Myocyte (in vitro differentiated cells): ENCODE results near the gene SYNE4. TPM values are rescaled to one million over a fixed set of nuclear protein-coding genes. Genes with fewer than 3 reads are reported as not detected.
"Not testable (repeated sequence)": the region's sequence is repeated elsewhere in the genome, so short reads cannot be mapped to it uniquely, and the experiment has no call there.

Experiments used
- DNase-seq: peaks from one replicate; pipeline ENCODE4 v3.0.0-alpha.2; 2012; ENCODE audit warnings: low read depth
- polyA plus RNA-seq: library from polyadenylated mRNA; unstranded; fragments of >200 nt; gene quantifications from one replicate; pipeline ENCODE4 v1.2.1, GENCODE V29; 2012; ENCODE audit warnings: missing spikeins
- total RNA-seq: library from RNA; depleted of rRNA; stranded (reverse); fragments of >200 nt; gene quantifications from 2 replicates; pipeline ENCODE4 v1.2.3, GENCODE V29; 2014

The SYNE4 gene, protein sequence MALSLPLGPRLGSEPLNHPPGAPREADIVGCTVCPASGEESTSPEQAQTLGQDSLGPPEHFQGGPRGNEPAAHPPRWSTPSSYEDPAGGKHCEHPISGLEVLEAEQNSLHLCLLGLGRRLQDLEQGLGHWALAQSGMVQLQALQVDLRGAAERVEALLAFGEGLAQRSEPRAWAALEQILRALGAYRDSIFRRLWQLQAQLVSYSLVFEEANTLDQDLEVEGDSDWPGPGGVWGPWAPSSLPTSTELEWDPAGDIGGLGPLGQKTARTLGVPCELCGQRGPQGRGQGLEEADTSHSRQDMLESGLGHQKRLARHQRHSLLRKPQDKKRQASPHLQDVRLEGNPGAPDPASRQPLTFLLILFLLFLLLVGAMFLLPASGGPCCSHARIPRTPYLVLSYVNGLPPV
- total RNA-seq, result not detected in 2 replicates
- 0.39 TPM for polyA plus RNA-seq

GRCh38 chr19:36008336-36008978, at the start of gene SYNE4:
Gene SYNE4, minus strand, starts transcription at chr19:36008813. Its CDS starts 132 bp downstream, at chr19:36008681.
- DNase-seq, result no peak

DNA sequence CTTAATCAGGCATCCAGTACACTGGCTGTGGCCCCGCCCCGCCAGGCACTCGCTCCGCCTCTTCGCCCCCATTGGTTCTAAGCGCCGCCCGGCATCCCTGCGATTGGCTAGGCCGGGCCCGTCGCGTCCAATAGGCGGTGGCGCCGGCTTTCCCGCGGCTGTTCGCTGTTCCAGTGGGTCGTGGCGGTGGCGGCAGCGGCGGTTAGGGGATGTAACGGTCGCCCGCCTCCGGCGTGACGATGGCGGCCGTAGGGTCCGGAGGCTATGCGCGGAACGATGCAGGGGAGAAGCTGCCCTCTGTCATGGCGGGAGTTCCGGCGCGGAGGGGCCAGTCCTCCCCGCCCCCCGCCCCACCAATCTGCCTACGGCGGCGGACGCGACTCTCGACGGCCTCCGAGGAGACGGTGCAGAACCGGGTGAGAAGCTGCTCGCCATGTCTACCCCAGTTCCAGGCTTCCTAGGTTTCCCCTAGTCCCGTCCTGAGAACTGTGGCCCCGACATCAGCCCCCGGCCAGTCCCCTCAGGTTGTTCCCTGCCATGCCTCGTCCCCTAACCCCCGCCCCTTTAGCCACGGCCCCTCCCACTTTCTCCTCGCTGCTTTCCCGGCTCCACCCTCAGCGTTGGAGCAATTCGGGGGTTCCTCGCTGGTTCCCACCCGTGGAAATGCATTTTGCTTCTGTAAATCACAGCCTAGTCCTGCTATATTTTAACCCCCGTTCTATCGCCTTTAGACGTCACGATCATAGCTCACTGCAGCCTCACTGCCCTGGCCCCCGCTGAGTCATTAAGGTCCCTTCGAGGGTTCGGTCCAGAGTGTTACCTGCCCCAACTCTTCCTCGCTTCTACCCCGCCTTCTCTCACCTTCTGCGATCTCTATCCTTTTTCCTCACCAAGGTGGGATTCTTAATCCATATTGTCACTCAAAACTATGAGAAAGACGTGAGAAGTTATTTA, 46.4 kb upstream of the SYNE4 start, which contains the start of gene WDR62:
WDR62 (plus strand) TSS at position 165 of the 954 bp plus-strand sequence; CDS start at position 240, 75 bp downstream.
- peak; percentile 93 for DNase-seq

DNA sequence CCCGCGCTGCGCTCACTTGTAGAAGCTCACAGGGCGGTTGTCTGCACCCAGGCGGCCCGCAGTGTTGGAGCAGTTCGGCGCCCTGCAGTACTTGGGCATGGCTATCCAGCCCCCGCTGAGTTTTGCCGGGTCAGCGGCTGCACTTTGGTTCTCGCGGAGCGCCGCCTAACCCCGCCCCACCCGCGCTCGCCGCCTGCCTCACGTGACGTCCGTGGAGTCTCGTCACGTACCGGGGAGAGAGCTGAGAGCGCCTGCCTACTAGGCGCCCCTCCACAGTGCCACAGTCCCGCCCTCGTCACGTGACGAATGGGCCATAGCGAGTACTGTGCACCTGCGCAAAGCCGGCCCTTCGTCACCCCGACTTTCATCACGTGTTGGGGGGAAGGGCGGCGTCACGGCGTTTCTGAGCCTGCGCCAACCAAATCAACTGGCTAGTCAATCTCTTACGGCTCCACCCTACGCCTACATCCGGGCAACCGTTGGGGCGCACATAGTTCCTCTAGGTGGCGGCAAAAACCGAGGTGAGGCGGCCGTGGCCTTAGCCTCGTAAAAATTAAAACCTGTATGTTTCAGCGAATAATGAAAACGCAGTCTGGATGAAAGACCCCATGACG, 45.6 kb upstream of the SYNE4 start, which contains the start of gene THAP8:
THAP8 (minus strand) TSS at position 167 of the 614 bp plus-strand sequence; CDS start at position 99, 68 bp downstream.
- DNase-seq, result peak; percentile 100

DNA sequence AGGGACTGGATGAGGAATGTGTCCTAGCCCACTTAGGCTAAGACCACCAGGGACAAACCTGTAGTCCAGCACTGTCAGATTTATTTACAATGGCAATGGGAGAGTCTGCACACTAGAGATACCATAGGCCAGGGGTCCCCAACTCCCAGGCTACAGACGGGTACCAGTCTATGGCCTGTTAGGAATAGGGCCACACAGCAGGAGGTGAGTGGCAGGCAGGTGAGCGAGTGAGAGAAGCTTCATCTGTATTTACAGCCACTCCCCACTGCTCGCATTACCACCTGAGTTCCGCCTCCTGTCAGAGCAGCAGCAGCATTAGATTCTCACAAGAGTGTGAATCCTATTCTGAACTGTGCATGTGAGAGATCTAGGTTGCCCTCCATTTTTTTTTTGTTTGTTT, 43.0 kb upstream of the SYNE4 start:
- no peak for DNase-seq

DNA sequence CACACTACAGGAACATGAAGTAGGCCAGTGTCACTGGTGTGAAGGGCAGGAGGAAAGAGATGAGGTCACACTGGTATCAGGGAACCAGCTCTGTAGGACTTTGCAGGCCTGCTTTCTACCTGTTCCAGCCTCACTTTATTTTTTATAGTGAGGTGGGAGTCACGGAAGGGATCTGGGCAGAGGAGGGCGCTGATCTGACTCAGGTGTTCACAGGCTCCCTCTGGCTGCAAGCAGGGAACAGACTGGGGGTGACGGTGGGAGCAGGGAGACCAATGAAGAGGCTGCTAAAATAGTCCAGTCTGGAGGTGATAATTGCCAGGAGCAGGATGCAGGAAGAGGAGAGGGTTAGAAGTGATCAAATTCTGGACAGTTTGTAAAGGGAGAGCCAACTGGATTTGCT, 42.6 kb upstream of the SYNE4 start:
- DNase-seq, result no peak

GRCh38 chr19:36049080-36049698, 40.6 kb upstream of the SYNE4 start:
- no peak for DNase-seq

- no peak for DNase-seq
Observed at GRCh38 chr19:36047835-36048234, 39.2 kb upstream of the SYNE4 start.

- DNase-seq, result no peak
Observed at GRCh38 chr19:36046443-36047050, 37.9 kb upstream of the SYNE4 start.

- no peak for DNase-seq
Observed at GRCh38 chr19:36043952-36044351, 35.3 kb upstream of the SYNE4 start.

- DNase-seq, result peak; percentile 22
Observed at GRCh38 chr19:36041831-36042230, 33.2 kb upstream of the SYNE4 start.

GRCh38 chr19:36041092-36041491, 32.5 kb upstream of the SYNE4 start:
- not testable (repeated sequence) for DNase-seq

- no peak for DNase-seq
Observed at GRCh38 chr19:36040495-36040894, 31.9 kb upstream of the SYNE4 start.

DNA sequence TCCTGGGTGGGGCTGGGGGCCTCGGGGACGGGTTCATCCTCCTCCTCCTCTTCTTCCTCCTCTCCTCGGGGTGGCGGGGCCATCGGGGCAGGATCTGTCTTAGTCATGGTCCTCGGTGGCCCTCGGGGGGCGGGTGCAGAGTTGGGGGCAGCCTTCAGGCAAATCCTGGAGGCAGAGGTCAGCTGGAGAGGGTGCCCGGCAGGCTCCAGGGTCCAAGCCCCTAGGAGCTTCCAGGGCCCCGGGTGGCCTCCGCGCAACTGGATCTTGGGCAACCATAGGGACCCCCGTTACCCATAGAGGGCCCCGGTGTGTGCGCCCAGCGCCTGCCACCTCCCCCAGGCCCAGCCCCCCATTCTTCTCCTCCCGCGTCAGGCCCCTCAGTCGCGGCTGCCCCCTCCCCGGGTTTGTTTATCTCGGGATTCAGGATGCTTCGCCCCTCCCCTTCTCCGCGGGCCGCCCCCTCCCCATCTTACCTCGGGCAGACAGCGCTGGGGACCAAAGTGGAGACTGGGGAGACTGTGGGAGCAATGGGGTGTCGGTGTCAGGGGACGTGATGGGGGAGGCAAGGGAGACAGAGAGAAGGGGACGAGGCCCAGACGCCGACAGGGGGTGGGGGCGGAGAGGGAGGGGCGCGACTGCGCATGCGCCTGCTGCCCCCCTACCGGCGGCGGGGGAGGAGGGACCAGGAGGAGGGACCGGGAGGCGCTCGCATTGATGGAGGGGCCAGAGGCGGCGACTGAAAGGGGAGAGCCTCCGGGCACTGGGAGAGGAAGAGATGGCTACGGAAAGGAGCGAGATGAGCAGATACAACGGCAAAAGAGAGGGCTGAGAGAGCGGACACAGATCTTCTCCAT, 23.9 kb upstream of the SYNE4 start, which contains the start of gene CLIP3:
CLIP3 (minus strand) TSS at position 623 of the 854 bp plus-strand sequence; CDS start at position 107, 516 bp downstream.
- DNase-seq, result peak; percentile 70

- DNase-seq, result no peak
Observed at GRCh38 chr19:36031308-36031707, 22.7 kb upstream of the SYNE4 start.

DNA sequence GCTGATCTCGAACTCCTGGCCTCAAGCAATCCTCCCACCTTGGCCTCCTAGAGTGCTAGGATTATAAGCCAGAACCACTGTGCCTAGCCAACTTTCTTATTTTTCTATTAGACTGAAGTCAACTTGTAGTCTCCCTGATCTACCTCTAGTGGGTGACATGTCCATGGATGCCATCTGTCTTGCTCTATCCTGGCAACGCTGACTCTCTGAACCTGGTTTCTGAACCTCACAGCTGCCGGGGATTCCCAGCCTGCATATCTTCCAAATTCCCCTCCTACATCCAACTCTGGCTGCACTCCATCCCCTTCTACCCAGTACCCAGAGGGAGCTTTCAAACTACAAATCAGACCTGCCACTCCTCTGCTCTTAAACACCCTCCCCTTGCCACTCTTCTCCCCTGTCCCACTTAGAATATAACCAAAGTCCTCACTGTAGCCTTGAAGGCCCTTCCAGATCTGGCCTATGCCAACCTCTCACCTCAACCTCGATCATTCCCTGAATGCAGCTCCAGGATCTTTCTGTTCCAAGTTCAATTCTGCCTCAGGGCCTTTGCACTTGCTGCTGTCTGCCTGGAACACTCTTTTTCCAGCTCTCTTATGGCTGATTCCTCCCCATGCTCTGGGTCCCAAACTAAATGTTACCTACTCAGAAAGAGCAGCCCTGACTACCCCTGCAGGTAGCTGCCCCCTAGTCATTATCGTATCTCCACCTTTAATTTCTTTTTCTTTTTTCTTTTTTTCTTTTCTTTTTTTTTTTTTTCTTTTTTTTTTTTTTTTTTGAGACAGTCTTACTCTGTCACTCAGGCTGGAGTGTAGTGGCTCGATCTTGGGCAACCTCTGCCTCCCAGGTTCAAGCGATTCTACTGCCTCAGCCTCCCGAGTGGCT, 21.9 kb upstream of the SYNE4 start:
- peak; percentile 76 for DNase-seq

DNA sequence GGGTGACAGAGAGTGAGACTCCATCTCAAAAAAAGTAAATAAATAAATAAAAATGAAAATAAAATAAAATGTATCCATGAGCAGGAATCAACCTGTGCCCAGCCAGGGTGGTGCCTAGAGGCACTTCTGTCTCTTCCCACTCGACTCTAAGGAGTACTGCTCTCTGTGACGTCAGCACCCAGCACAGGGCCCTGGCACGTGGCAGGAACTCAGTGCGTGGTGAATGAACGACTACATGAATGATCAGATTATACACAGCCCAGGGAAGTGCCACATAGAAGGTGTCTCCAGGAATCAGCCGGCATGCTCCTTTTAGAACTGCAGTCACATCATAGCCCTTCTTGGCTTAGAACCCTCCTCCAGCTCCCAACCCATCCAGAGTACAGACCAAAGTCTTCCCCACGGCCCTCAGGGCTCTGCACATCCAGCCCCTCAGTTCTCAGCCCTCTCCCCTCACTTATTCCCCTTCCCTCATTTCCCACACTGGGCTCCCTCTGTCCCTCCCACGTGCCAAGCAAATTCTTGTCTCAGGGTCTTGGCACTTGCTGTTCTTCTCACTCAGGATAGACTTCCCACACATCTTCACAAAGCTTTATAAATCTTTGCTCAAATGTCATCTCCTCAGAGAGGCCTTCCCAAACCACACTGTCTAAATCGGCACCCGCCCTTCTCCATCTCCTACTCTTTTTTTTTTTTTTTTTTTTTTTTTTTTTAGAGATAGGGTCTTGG, 19.9 kb upstream of the SYNE4 start:
- no peak for DNase-seq

- no peak for DNase-seq
Observed at GRCh38 chr19:36027696-36028095, 19.1 kb upstream of the SYNE4 start.
